HG03060 (cell line): Measurements from ENCODE around the gene SLC25A19.

ENCODE experiments used
- ATAC-seq: cut with Tn5 transposase; IDR thresholded peaks from one replicate; pipeline ENCODE4 v1.9.1; 2021; ENCODE audit warnings: low read depth, moderate number of reproducible peaks; ENCODE audit not compliant: unreplicated experiment

Gene SLC25A19

DNA sequence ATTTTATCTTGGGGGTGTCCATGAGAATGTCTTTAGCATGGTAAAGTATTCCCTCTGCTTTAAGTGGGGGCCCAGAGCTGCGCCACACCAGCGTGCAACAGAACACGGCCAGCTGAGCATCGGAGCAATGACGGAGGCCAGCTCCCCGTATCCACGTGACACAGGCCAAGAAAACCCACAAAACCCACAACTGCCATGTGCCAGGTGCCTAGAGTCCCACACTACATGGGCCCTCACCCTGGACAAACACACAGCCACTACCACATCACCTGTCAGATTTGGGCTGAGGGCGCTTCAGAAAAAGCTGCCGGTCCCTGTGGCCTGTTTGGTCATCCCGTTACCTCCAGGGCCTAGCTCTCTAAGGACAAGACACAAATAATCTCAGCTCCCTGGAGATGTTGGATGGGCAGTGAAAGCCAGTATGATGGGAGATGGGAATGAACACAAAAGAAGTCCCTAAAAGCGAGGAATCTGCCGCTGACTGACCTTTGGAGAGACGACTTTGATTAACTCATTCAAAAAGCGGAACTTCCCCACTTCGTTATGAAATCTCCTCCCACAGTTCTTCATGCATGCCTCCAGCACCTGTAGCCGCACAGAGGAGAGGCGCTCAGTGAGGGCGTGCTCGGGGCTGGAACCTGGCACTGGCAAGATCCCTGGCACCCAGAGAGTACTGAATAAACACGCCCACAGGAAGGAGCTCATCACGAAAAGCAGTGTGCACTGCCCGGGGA is 44.9 kb downstream of the SLC25A19 start:
- ATAC-seq = no peak

GRCh38 chr17:75242461-75243042 is 46.7 kb downstream of the SLC25A19 start:
- no peak for ATAC-seq

DNA sequence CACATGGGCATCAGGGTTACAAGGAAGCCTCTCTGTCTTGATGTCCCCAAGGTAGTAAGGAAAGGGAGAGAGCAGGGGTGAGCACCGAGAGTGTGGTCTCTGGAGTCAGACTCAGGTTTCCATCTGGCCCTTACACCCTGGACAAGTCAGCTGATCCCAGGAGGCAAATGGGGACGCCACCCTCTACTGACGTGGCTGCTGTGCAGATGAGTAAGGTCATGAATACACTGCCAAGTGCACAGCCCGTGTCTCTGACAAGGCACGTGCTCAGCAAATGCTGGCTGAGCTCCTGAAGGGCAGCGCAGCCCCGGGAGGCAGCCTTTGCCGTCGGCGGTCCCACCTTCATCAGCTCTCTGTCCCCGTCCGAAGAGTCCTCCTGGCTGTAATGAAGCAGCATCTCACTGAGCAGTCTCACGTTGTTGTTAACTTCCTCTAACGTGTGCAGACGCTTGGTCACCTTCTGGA is 47.2 kb downstream of the SLC25A19 start:
- ATAC-seq = no peak

DNA sequence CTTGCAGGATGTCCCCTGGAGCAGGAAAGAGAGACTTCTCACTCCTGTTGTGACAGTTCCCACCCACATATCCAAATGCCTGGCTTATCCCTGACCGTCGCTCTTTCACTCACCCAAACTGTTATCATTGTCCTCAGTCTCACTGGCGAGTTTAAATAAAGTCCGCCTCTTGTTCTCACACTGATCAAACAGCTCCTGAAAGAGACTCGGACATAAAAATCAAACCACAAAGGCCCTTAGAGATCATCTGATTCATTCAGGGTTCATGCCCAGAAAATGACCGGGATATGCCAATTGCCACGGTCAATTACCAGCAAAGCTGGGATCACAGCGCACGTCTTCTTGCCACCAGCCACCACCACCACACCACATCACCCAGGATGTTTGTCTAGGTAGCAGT is 47.7 kb downstream of the SLC25A19 start:
- no peak for ATAC-seq

GRCh38 chr17:75241143-75241430 is 48.1 kb downstream of the SLC25A19 start:
- ATAC-seq = no peak

- no peak for ATAC-seq
These were observed 48.7 kb downstream of the SLC25A19 start for GRCh38 chr17:75240394-75241142.

- no peak for ATAC-seq
These were observed 49.3 kb downstream of the SLC25A19 start for GRCh38 chr17:75239778-75240393.

- ATAC-seq = no peak
These were observed 50.0 kb downstream of the SLC25A19 start for GRCh38 chr17:75239214-75239613.

- no peak for ATAC-seq
These were observed 50.5 kb downstream of the SLC25A19 start for GRCh38 chr17:75238684-75239191.

- no peak for ATAC-seq
These were observed 51.1 kb downstream of the SLC25A19 start for GRCh38 chr17:75238020-75238580.

DNA sequence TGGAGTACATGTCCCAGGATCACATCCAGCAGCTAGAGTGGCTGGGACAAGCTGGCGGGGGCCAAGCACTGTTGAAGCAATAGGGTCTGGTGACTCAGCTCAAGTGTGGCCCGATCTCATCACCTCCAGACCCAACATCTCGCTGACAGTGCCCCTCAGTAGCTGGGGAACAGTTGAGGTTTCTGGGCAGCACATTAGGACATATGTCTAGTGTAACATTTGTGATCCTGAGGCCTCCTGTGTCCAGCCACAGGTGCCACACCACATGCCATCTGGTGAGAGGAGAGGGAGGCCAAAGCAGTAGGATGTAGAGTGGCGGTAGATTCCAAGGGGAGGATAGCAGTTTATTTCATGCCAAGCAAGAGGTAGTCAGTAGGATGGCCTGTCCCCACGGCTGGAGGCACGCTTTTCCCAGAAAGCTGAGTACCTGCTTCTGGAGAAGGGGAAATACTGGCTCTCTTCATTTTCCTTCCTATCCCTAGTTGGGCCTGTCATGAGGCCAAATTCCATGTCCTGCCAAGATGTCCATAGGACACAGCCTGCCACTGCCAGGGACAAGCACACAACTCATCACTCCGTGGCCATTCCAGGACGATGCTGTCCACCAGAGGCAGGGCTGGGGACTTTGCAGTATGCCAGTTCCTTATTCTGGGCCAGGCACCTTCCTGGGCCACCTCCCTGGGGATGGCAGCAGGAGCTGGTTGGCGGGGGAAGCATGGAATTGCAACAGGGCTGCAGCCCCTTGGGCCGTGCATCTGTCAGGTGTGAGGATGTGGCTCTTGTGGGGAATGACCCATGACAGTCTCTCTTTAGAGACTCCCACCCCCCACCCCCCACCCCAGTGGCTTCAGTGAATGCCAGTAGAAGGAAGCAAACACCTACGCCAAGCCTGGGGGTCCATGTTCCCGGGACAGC is 51.9 kb downstream of the SLC25A19 start:
- ATAC-seq = no peak

GRCh38 chr17:75232786-75233185 is 56.4 kb downstream of the SLC25A19 start:
- ATAC-seq = no peak

GRCh38 chr17:75231741-75232464 is 57.3 kb downstream of the SLC25A19 start:
- no peak for ATAC-seq

DNA sequence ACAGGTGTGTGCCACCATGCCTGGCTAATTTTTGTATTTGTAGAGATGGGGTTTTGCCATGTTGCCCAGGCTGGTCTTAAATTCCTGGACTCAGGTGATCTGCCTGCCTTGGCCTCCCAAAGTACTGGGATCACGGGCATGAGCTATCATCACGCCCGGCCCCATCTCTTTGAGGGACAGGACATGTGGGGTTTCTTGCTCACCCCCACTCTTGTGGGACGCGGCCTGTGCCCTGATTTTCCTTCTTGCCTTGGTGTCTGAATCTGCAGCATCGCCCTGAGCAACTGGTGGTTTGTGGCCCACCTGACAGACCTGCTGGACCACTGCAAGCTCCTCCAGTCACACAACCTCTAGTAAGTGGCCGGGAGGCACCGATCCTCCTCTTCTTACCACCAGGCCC is 58.2 kb downstream of the SLC25A19 start:
- ATAC-seq = no peak

DNA sequence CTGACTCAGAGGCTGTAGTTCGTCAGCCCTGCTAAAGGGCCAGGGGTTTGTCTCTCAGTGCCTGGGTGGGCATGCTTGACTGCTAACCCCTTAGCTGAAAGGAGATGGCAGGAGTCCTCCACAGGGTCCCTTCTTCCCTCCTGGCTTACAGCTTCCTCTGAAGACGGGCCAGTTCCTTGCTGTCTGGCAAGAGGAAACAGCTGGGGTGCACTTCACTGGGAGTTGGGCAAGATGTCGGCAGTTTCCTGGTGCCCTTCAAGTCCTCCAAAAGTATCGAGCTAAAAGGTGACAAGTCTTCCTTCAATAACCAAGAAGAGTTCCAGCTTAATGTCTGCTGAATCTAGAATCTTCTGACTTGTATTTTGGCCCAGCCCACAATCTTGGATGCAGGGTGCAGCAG is 60.4 kb downstream of the SLC25A19 start:
- no peak for ATAC-seq

GRCh38 chr17:75228305-75228704 is 60.9 kb downstream of the SLC25A19 start:
- ATAC-seq = no peak

DNA sequence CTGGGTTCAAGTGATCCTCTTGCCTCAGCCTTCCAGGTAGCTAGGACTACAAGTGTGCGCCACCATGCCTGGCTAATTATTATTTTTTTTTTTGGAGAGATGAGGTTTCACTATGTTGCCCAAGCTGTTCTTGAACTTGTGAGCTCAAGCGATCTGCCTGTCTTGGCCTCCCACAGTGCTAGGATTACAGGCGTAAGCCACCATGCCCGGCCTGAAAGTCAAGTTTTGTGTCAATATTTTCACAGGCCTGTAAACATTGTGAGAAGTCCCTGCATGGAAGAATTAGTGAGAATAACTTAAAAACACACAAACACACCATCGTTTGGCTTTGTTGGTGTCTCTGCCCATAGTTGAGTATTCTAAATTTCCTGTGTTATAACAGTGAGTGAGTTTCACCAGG is 61.5 kb downstream of the SLC25A19 start:
- ATAC-seq = no peak

DNA sequence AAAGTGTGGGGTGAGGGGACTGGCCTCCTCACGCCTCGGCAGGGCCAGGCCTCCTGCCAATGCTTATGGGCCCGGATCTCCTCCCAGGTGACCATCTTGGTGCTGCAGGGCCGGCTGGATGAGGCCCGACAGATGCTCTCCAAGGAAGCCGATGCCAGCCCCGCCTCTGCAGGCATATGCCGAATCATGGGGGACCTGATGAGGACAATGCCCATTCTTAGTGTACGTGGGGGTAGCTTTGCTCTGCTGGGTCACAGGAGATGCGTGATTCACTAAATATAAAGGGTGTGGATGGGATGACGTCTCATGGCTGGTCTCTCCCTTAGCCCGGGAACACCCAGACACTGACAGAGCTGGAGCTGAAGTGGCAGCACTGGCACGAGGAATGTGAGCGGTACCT is 64.2 kb downstream of the SLC25A19 start:
- ATAC-seq = no peak
